WTC11 (cell line): Measurements from ENCODE around the gene UBQLN1. TPM values are rescaled to one million over a fixed set of nuclear protein-coding genes. Genes with fewer than 3 reads are reported as not detected.

Experiments
- ATAC-seq: fragments of 200-7000 bp; cut with Tn5 transposase; 2 replicates; pipeline ENCODE4 v1.10.0; 2021; ENCODE audit warnings: mild to moderate bottlenecking, moderate library complexity
- CTCF ChIA-PET: fragments of 300-600 bp; sonication (Branson Sonifier 250); formaldehyde crosslinking; loops from one replicate; lab custom pipeline; 2021; ENCODE audit warnings: antibody characterized with exemption; lab: Charles Lee
- POLR2A ChIA-PET: fragments of 350-600 bp; sonication (Branson Sonifier 250); formaldehyde crosslinking; loops from one replicate; lab custom pipeline; 2021; ENCODE audit warnings: antibody characterized with exemption; lab: Charles Lee
- DNase-seq: peaks from one replicate; pipeline ENCODE4 v3.0.0; 2021; ENCODE audit warnings: low spot score
- H3K27ac Mint-ChIP-seq: 2 replicates; pipeline ENCODE4 v1.8.0; 2021; ENCODE audit warnings: mixed read lengths
- H3K27me3 Mint-ChIP-seq: 2 replicates; pipeline ENCODE4 v1.8.0; 2021; ENCODE audit warnings: low read depth, mild to moderate bottlenecking, moderate library complexity, mixed read lengths
- H3K36me3 Mint-ChIP-seq: 2 replicates; pipeline ENCODE4 v1.8.0; 2021; ENCODE audit warnings: mixed read lengths
- H3K4me1 Mint-ChIP-seq: 2 replicates; pipeline ENCODE4 v1.8.0; 2022; ENCODE audit warnings: mixed read lengths
- H3K4me3 Mint-ChIP-seq: 2 replicates; pipeline ENCODE4 v1.8.0; 2021; ENCODE audit warnings: mild to moderate bottlenecking, moderate library complexity, mixed read lengths
- H3K9me3 Mint-ChIP-seq: 2 replicates; pipeline ENCODE4 v1.8.0; 2021; ENCODE audit warnings: mixed read lengths
- CBFB ChIP-seq: sonication (generic); formaldehyde crosslinking; IDR thresholded peaks from 2 replicates; pipeline ENCODE4 v1.8.1; 2022; ENCODE audit warnings: mild to moderate bottlenecking, low read depth, missing genetic modification reagents
- EMX1 ChIP-seq: fragments of 250-450 bp; sonication (Bioruptor Pico); IDR thresholded peaks from 2 replicates; pipeline ENCODE4 v1.8.0; 2021; ENCODE audit warnings: mild to moderate bottlenecking
- KAT7 ChIP-seq: sonication (generic); formaldehyde crosslinking; IDR thresholded peaks from 2 replicates; pipeline ENCODE4 v1.8.1; 2023; ENCODE audit warnings: missing genetic modification reagents, mild to moderate bottlenecking, borderline replicate concordance
- NR1H2 ChIP-seq: sonication (generic); formaldehyde crosslinking; IDR thresholded peaks from 2 replicates; pipeline ENCODE4 v1.9.0; 2021; ENCODE audit warnings: mild to moderate bottlenecking, moderate library complexity, missing genetic modification reagents
- NR3C1 ChIP-seq: sonication (generic); formaldehyde crosslinking; conservative IDR thresholded peaks from 2 replicates; pipeline ENCODE4 v1.8.1; 2023; ENCODE audit warnings: low read depth, mild to moderate bottlenecking, missing genetic modification reagents
- OVOL2 ChIP-seq: fragments of 250-450 bp; sonication (Bioruptor Pico); IDR thresholded peaks from 2 replicates; pipeline ENCODE4 v1.9.0; 2021; ENCODE audit warnings: mild to moderate bottlenecking, borderline replicate concordance
- RORB ChIP-seq: fragments of 250-450 bp; sonication (Bioruptor Pico); IDR thresholded peaks from 2 replicates; pipeline ENCODE4 v1.9.0; 2021; ENCODE audit warnings: mild to moderate bottlenecking
- SMAD3 ChIP-seq: sonication (generic); formaldehyde crosslinking; IDR thresholded peaks from 2 replicates; pipeline ENCODE4 v1.8.0; 2022; ENCODE audit warnings: missing genetic modification reagents, mild to moderate bottlenecking, borderline replicate concordance
- SMAD4 ChIP-seq: sonication (generic); formaldehyde crosslinking; IDR thresholded peaks from 2 replicates; pipeline ENCODE4 v1.8.0; 2022; ENCODE audit warnings: mild to moderate bottlenecking, missing genetic modification reagents
- SOX15 ChIP-seq: fragments of 250-450 bp; sonication (Bioruptor Pico); IDR thresholded peaks from 2 replicates; pipeline ENCODE4 v1.9.0; 2021; ENCODE audit warnings: mild to moderate bottlenecking
- TP53 ChIP-seq: sonication (generic); formaldehyde crosslinking; IDR thresholded peaks from 2 replicates; pipeline ENCODE4 v1.8.1; 2023; ENCODE audit warnings: mild to moderate bottlenecking, missing genetic modification reagents
- ZNF121 ChIP-seq: sonication (generic); formaldehyde crosslinking; IDR thresholded peaks from 2 replicates; pipeline ENCODE4 v1.8.0; 2023; ENCODE audit warnings: missing genetic modification reagents
- ZNF138 ChIP-seq: sonication (generic); formaldehyde crosslinking; conservative IDR thresholded peaks from 2 replicates; pipeline ENCODE4 v1.8.1; 2022; ENCODE audit warnings: mild to moderate bottlenecking, moderate library complexity, missing genetic modification reagents
- ZNF219 ChIP-seq: sonication (generic); formaldehyde crosslinking; IDR thresholded peaks from 2 replicates; pipeline ENCODE4 v1.8.0; 2023; ENCODE audit warnings: missing genetic modification reagents, mild to moderate bottlenecking, borderline replicate concordance
- ZNF671 ChIP-seq: fragments of 250-450 bp; sonication (Bioruptor Pico); IDR thresholded peaks from 2 replicates; pipeline ENCODE4 v1.8.0; 2021; ENCODE audit warnings: mild to moderate bottlenecking
- total RNA-seq: library from RNA; stranded (reverse); gene quantifications from 3 replicates; pipeline ENCODE4 v1.2.3, GENCODE V29; 2021
- TF ChIP-seq, protein P1 (sequence below): sonication (generic); formaldehyde crosslinking; IDR thresholded peaks from 2 replicates; pipeline ENCODE4 v1.8.1; 2022; ENCODE audit warnings: mild to moderate bottlenecking, moderate library complexity, missing genetic modification reagents
- TF ChIP-seq, protein P2 (sequence below): fragments of 250-450 bp; sonication (Bioruptor Pico); IDR thresholded peaks from 2 replicates; pipeline ENCODE4 v1.9.0; 2021; ENCODE audit warnings: moderate library complexity, mild to moderate bottlenecking, inconsistent platforms, borderline replicate concordance
- TF ChIP-seq, protein P3 (sequence below): sonication (generic); formaldehyde crosslinking; IDR thresholded peaks from 2 replicates; pipeline ENCODE4 v1.8.1; 2023; ENCODE audit warnings: mild to moderate bottlenecking, moderate library complexity, missing genetic modification reagents
- TF ChIP-seq, protein P4 (sequence below): sonication (generic); formaldehyde crosslinking; IDR thresholded peaks from 2 replicates; pipeline ENCODE4 v1.8.1; 2022; ENCODE audit warnings: low read depth, mild to moderate bottlenecking, moderate library complexity, missing genetic modification reagents, borderline replicate concordance
- TF ChIP-seq, protein P5 (sequence below): fragments of 250-450 bp; sonication (Bioruptor Pico); IDR thresholded peaks from 2 replicates; pipeline ENCODE4 v2.1.2; 2022; ENCODE audit warnings: mild to moderate bottlenecking, moderate library complexity
- TF ChIP-seq, protein P6 (sequence below): sonication (generic); formaldehyde crosslinking; IDR thresholded peaks from 2 replicates; pipeline ENCODE4 v1.8.1; 2022; ENCODE audit warnings: mild to moderate bottlenecking, missing genetic modification reagents, moderate library complexity, borderline replicate concordance
- TF ChIP-seq, protein P7 (sequence below): fragments of 250-450 bp; sonication (Bioruptor Pico); conservative IDR thresholded peaks from 2 replicates; pipeline ENCODE4 v1.9.0; 2021; ENCODE audit warnings: mild to moderate bottlenecking

UBQLN1 gene
- total RNA-seq, 1 experiment from 2014 or later, result 110 TPM

DNA sequence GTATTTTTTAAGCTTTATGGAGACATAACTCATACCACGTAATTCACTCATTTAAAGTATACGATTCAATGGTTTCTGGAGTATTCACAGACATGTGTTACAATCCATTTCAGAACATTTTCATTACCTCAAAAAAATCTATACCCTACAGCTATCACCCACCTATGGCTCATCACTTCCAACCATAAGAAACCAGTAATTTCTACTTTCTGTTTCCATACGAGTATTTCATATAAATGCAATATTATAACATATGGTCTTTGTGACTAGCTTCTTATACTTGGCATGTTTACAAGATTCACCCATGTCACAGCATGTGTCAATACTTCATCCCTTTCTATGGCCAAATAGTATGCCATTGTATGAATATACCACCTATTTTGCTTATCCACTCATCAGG, 18.8 kb downstream of the UBQLN1 start (continued):
- TF ChIP-seq KAT7 (CRISPR knock-in tag), result no peak
- TF ChIP-seq, protein P1, sequence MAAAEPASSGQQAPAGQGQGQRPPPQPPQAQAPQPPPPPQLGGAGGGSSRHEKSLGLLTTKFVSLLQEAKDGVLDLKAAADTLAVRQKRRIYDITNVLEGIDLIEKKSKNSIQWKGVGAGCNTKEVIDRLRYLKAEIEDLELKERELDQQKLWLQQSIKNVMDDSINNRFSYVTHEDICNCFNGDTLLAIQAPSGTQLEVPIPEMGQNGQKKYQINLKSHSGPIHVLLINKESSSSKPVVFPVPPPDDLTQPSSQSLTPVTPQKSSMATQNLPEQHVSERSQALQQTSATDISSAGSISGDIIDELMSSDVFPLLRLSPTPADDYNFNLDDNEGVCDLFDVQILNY (CRISPR knock-in tag), result no peak
- no peak for TF ChIP-seq EMX1 (CRISPR knock-in tag)
- no peak for TF ChIP-seq CBFB (CRISPR knock-in tag)
- TF ChIP-seq, protein P2, sequence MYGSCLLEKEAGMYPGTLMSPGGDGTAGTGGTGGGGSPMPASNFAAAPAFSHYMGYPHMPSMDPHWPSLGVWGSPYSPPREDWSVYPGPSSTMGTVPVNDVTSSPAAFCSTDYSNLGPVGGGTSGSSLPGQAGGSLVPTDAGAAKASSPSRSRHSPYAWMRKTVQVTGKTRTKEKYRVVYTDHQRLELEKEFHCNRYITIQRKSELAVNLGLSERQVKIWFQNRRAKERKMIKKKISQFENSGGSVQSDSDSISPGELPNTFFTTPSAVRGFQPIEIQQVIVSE (CRISPR knock-in tag), result no peak
- TF ChIP-seq ZNF671 (CRISPR knock-in tag), result no peak
- no peak for TF ChIP-seq ZNF121 (CRISPR knock-in tag)
- TF ChIP-seq, protein P3, sequence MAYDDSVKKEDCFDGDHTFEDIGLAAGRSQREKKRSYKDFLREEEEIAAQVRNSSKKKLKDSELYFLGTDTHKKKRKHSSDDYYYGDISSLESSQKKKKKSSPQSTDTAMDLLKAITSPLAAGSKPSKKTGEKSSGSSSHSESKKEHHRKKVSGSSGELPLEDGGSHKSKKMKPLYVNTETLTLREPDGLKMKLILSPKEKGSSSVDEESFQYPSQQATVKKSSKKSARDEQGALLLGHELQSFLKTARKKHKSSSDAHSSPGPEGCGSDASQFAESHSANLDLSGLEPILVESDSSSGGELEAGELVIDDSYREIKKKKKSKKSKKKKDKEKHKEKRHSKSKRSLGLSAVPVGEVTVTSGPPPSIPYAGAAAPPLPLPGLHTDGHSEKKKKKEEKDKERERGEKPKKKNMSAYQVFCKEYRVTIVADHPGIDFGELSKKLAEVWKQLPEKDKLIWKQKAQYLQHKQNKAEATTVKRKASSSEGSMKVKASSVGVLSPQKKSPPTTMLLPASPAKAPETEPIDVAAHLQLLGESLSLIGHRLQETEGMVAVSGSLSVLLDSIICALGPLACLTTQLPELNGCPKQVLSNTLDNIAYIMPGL (CRISPR knock-in tag), result no peak
- TF ChIP-seq, all 79 proteins: peak for 0

DNA sequence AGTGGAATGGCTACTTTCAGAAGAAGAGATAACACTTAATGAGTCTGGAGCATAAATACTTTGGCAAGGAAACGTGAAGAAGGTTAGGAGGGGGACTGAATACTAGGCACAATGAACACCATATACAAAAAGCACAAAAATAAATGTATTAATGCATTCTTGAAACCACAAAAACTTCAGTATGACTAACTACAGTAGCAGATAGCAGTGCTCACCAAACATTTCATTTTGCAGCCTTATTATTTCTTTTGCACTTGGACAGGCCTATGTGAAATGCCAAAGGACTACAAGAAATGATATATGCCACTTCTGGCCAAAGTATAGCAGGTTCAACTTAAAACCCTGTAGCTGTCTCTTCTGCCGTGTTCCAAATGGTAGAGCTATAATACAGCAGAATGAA, 26.3 kb downstream of the UBQLN1 start:
- ATAC-seq (no peak), DNase-seq (no peak)
- Mint-ChIP-seq H3K4me3 (no peak overlapping the region), H3K4me1 (peaks cover 13% of the 10 kb centered on the region), H3K27me3 (no peaks in the 10 kb centered on the region), H3K9me3 (no peaks in the 10 kb centered on the region), H3K36me3 (peaks cover 53% of the 10 kb centered on the region), H3K27ac (no peak overlapping the region)
- ChIA-PET POLR2A (no interaction called here), CTCF (no interaction called here)
- TF ChIP-seq, protein P4, sequence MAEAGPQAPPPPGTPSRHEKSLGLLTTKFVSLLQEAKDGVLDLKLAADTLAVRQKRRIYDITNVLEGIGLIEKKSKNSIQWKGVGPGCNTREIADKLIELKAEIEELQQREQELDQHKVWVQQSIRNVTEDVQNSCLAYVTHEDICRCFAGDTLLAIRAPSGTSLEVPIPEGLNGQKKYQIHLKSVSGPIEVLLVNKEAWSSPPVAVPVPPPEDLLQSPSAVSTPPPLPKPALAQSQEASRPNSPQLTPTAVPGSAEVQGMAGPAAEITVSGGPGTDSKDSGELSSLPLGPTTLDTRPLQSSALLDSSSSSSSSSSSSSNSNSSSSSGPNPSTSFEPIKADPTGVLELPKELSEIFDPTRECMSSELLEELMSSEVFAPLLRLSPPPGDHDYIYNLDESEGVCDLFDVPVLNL, result no peak
- TF ChIP-seq RORB (CRISPR knock-in tag), result no peak
- TF ChIP-seq SOX15 (CRISPR knock-in tag), result no peak
- no peak for TF ChIP-seq SMAD4 (CRISPR knock-in tag)
- TF ChIP-seq, protein P5, sequence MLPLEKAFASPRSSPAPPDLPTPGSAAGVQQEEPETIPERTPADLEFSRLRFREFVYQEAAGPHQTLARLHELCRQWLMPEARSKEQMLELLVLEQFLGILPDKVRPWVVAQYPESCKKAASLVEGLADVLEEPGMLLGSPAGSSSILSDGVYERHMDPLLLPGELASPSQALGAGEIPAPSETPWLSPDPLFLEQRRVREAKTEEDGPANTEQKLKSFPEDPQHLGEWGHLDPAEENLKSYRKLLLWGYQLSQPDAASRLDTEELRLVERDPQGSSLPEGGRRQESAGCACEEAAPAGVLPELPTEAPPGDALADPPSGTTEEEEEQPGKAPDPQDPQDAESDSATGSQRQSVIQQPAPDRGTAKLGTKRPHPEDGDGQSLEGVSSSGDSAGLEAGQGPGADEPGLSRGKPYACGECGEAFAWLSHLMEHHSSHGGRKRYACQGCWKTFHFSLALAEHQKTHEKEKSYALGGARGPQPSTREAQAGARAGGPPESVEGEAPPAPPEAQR (CRISPR knock-in tag), result no peak
- TF ChIP-seq NR3C1 (CRISPR knock-in tag), result no peak

DNA sequence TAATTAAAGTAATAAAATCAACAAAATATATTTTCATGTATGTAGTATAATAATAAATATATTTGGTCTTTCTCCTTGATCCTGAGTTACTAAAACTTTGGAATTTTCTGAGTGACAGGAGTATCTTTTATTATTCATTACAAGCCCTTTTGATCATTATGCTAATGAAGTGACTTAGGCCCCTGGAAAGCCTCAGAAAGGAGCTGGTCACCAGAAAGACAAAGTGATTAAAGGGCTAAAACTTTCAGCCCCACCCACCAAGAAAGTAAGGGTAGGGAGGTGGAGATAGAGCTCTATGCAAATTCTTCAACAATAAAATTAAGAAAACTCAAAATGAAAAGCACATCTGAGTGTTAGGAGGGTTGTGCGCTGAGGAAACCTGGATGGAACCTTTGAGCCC, 27.5 kb downstream of the UBQLN1 start:
- ChIA-PET CTCF (no interaction called here), POLR2A (no interaction called here)
- Mint-ChIP-seq H3K36me3 (peaks cover 62% of the 10 kb centered on the region), H3K4me1 (peaks cover 13% of the 10 kb centered on the region), H3K27me3 (no peaks in the 10 kb centered on the region), H3K27ac (no peak overlapping the region), H3K4me3 (no peak overlapping the region), H3K9me3 (no peaks in the 10 kb centered on the region)
- ATAC-seq (no peak), DNase-seq (no peak)
- TF ChIP-seq, protein P6, sequence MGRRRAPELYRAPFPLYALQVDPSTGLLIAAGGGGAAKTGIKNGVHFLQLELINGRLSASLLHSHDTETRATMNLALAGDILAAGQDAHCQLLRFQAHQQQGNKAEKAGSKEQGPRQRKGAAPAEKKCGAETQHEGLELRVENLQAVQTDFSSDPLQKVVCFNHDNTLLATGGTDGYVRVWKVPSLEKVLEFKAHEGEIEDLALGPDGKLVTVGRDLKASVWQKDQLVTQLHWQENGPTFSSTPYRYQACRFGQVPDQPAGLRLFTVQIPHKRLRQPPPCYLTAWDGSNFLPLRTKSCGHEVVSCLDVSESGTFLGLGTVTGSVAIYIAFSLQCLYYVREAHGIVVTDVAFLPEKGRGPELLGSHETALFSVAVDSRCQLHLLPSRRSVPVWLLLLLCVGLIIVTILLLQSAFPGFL (CRISPR knock-in tag), result no peak
- TF ChIP-seq OVOL2, result no peak
- TF ChIP-seq ZNF219 (CRISPR knock-in tag), result no peak
- no peak for TF ChIP-seq SMAD3 (CRISPR knock-in tag)
- TF ChIP-seq, protein P7, sequence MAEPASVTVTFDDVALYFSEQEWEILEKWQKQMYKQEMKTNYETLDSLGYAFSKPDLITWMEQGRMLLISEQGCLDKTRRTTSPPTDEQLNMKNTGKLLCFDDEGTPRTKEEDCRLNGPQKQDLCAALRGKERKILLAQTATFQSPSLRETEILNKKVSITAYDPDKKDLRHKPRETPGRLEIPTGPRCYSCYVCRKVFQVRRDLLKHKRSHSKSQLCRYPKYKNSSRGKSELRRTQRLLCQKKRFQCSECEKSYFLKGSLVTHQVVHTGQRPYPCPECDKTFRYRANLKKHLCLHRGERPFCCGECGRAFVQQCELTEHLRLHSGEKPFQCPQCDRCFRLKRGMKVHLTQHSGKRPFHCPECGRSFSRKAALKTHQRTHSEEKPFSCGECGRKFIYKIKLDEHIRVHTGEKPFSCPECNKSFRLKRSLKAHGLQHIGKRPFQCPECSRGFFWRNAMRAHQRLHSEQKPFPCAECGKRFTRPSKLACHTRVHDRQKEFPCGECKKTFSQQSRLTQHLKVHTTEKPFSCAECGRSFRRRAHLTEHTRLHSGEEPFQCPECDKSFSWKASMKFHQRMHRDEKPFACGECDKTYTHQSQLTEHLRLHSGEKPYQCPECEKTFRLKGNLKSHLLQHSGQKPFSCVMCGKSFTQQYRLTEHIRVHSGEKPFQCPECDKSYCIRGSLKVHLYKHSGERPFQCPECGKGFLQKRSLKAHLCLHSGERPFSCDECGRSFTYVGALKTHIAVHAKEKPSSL (CRISPR knock-in tag), result no peak
- no peak for TF ChIP-seq ZNF138 (CRISPR knock-in tag)
- no peak for TF ChIP-seq NR1H2 (CRISPR knock-in tag)
- no peak for TF ChIP-seq TP53
- TF ChIP-seq, protein P1 (CRISPR knock-in tag), result no peak
